GM19395 (cell line): ENCODE results near the gene KRTAP5-1.

Experiments
- ATAC-seq: cut with Tn5 transposase; IDR thresholded peaks from one replicate; pipeline ENCODE4 v1.9.1; 2021; ENCODE audit warnings: mild to moderate bottlenecking, moderate library complexity; ENCODE audit not compliant: unreplicated experiment

KRTAP5-1 gene

DNA sequence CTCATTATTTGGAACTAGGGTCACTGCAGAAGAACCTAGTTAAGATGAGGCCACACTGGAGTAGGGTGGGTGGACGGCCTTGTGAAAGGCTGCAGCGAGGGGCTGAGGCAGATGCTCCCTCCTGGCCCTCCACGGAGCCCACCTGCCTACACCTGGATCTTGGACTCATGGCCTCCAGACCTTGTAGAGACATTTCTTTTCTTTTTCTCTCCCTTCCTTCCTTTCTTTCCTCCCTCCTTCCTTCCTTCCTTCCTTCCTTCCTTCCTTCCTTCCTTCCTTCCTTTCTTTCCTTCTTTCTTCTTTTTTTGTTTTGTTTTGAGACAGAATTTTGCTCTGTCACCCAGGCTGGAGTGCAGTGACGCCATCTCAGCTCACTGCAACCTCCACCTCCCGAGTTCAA is 39.7 kb downstream of the KRTAP5-1 start:
- ATAC-seq, result no peak

DNA sequence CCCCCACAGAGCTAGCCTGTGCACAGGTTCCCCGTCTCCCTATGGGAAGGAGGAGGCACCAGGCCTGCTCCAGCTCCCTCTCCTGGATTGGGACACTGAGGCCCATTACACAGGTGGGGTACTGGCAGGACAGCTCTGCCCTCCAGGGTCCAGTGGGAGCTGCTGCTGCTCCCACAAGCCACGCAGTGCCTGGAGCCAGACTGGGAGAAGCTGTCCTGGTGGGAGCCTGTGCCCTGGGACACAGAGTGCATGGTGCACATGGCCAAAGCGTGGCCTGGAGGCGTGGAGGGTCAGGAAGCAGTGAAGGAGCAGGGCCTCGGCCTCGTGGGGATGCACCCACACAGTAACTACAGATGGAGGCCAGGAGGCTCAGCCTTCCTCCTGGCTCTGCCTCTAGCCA is 40.5 kb downstream of the KRTAP5-1 start:
- no peak for ATAC-seq

DNA sequence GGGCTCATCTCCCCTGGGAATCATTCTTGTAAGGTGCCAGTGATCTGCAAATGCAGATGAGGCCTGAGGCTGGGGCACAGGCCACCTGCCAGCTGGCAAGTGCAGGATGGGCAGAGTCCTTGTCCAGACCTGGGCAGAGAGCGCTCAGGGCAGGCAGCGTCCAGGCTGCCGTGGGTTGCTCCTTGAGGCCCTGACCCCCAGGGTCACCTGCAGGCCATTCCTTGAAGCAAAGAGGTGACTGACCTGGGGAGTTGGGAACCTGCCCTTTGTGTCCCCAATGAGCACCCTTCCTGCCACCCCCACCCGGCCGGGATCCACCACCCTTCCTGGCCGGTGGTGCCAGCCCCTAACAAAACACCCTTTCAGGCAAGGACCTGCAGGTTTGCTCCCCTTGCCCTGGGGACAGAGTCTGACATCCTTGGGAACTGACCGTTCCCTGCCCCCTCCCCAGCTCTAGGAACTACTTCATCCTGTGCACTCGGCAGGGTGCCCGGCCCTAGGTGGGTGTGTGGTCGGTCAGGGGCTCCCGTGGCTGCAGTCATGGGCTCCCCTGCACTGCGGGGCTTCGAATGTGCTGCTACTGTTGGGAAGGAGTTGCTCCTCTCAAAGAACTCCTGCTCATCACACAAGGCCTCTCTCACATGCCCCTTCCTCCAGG is 41.3 kb downstream of the KRTAP5-1 start:
- no peak for ATAC-seq

DNA sequence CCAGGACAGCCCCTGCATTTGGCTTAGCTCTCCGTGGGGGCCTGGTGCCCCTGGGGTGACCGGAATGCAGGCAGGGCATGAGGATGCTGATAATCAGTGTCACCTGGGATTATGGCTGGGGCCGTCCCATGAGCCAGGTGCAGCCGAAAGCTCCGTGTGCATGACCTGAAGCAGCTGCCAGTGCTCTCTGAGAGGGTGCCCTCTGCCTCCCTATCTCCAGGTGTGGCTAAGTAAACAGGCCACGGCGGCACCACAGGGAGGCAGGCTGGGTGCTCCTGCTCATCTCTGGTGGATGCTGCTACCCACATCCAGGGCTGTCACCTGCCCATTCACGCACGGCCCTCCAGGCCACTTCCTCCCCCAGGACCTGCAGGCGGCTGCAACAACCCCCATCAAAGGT is 42.8 kb downstream of the KRTAP5-1 start:
- no peak for ATAC-seq

DNA sequence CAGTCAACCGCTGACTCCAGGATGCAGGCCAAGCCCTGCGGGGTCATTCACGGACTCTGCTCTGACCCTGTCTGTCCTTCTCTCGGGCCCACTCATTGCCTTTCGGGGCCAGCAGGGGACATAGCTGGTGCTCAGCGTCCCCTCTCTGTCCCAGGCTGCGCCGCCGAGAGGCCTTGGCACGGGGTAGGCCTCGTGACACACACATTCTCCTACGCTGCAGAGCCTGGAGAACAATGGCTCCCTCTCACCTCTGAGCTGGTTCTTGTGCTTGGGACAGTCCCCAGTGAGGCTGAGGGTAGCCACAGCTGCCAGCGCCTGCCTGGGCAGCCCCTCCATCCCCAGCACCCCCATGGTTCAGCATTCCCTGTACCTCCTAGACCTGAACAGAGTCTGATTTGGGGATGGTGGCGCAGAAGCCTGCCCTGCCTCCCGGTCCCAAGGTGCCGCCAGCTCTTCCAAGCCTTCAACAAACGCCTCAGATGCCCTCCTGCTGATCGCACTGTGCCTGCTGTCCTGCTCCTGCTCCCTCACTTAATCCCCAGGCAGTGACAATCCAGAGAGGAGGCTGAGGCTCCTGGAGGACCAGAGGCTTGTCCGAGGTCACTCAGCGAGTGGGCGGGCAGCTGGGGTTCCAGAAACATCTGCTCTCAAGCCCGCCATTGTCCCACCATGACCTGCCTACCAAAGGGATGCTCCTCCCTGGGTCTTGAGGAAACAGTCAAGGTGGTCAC is 43.4 kb downstream of the KRTAP5-1 start:
- no peak for ATAC-seq

DNA sequence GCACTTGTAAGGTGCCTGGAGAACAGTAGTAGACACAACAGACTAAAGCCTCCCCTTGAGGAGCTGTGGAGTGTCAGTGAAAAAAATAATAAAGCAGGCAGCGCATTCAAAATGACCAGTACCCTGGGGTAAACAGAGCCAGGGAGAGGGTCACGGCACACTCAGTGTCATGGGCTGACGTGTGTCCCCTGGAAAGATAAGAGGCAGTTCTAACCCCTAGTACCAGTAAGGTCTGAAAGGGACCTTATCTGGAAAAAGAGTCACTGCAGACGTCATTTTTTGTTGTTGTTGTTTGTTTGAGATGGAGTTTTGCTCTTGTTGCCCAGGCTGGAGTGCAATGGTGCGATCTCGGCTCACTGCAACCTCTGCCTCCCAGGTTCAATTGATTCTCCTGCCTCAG is 45.0 kb downstream of the KRTAP5-1 start:
- ATAC-seq, result no peak

DNA sequence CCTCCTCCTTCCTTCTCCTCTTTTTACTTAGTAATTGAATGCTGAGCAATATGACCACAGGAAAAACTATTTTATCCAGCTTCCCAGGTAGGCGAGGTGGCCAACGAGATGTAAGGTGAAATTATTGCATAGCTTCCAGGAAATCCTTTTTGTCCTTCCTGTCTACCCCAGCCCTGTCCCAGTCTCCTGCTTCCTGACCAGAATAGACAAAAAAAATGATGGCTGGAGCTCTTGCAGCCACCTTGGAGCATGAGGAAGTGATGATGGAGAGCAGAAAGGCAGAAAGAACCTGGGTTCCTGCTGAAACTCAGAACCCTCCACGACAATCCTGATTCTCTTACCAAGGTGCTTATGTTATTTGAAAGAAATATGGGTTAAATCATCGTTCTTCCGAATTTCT is 46.9 kb downstream of the KRTAP5-1 start:
- ATAC-seq, result no peak

DNA sequence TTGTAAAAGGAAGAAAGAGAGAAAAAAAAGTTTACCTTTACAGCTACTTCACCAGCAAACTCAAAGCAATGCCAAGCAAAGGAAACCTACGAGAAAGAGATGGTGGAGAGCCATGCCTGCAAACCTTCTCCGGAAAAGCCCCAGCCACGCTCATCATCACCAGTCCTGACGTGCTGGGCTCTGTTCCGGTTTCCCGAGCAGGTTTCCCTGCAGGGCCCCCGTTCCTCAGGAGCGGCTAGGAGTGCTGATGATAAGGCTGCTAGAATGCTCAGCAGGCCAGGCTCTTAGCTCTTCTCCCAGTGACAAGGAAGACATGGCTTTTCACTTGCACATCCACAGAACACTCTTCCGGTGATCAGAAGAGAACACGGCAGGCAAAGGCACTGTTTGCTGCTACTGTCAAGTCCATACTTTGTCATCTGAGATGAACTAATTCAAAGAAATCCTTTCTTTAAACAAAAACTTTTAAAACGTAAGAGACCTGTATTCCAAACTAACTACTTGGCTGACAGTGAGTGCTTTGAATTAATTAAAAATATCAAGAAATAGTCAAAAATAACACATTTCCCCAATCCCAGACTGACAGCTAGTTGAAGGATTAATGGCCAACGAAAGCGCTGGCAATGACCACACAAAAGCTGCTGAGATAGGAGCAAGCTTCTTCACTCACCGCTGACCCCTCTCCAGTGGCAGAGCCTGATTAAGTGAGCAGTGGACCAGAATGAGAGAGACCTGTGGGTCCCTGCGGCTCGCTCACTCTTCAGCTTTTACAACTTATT is 48.8 kb downstream of the KRTAP5-1 start:
- no peak for ATAC-seq

DNA sequence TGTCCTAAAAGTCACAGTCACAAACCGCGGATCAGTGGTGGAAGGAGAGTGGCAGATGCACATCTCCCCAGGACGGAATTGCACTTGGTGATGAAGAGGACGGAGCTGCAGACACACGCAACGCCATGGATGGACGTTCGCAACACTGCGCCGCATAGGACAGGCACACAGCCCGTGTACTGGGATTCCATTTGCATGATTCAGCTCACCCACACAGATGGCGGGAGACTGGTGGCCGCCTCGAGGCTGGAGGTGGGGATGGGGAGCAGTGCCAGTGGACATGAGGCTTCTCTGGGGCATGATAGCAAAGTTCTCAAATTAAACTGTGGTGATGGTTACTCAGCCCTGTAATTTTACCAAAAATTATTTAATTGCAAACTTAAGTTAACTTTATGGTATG is 50.4 kb downstream of the KRTAP5-1 start:
- no peak for ATAC-seq
